GM18498 (cell line): ENCODE data around the gene KLK11.

Experiments
- ATAC-seq: cut with Tn5 transposase; IDR thresholded peaks from one replicate; pipeline ENCODE4 v1.9.1; 2021; ENCODE audit warnings: mild to moderate bottlenecking, moderate library complexity; ENCODE audit not compliant: unreplicated experiment

KLK11 gene

DNA sequence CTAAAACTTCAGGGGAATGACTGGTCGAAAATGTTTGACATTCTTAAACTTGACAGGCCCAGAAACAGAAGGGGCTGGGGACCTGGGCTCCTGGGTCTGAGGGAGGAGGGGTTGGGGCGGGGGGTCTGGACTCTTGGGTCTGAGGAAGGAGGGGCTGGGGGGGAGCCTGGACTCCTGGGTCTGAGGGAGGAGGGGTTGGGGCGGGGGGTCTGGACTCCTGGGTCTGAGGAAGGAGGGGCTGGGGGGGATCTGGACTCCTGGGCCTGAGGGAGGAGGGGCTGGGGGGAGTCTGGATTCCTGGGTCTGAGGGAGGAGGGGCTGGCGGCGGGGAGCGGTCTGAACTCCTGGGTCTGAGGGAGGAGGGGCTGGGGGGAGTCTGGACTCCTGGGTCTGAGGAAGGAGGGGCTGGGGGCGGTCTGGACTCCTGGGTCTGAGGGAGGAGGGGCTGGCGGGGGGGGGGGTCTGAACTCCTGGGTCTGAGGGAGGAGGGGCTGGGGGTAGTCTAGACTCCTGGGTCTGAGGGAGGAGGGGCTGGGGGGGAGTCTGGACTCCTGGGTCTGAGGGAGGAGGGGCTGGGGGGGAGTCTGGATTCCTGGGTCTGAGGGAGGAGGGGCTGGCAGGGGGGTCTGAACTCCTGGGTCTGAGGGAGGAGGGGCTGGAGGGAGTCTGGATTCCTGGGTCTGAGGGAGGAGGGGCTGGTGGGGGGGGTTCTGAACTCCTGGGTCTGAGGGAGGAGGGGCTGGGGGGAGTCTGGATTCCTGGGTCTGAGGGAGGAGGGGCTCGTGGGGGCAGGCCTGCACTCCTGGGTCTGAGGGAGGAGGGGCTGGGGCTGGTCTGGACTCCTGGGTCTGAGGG, 51.5 kb downstream of the KLK11 start:
- ATAC-seq = no peak

DNA sequence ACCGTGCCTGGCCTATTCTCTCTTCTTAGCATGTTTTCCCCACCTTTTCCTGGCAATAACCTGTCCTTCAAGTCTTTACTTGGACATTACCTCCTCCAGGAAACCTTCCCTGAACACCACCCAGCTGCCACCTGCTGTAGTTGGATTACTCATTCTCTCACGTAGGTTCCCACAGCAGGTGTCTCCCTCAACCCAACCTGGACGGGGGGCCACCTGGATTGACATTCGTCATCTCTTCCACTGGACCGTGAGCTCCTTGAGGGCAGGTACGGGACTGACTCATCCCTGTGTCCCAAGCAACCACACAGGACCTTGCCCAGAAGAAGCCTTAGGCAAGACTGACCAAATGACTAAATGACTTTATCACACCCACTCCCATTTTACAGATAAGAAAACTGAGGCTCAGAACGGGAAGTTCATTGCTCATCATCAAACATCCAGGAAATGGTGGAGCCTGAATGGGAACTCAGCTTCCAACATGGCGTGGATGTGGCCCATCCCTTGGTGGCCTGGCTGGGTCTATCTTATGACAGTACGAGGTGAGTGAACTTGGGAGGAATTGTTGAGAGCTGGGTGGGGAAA, 53.5 kb downstream of the KLK11 start:
- no peak for ATAC-seq
